Measurements from ENCODE around the gene GAN.

The GAN gene

DNA sequence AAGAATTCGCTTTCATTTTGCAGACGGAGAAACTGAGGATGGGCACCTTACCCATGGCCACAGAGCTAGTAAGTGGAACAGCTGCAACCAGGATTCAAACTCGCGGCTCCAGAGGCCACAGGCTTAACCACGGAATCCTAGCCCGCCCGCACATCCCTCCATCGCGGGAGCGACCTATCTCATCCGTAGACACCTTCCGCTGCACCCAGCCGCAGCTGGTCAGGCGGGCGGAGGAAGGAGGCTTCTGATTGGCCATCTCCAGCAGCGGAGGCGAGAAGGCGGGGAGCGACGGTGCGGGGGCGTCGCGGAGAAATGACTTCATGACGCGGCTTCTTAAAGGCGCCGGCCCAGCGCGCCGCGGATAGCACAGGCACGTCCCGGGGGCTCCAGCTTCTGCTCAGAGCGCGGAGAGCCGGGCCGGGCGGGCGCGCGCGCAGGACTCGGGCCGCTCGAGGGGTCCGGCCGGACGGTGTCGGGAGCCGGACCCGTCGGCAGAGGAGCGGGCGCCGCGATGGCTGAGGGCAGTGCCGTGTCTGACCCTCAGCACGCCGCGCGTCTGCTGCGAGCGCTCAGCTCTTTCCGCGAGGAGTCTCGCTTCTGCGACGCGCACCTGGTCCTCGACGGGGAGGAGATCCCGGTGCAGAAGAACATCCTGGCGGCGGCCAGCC, at the start of gene GAN (continued):
- TF ChIP-seq, protein P1, sequence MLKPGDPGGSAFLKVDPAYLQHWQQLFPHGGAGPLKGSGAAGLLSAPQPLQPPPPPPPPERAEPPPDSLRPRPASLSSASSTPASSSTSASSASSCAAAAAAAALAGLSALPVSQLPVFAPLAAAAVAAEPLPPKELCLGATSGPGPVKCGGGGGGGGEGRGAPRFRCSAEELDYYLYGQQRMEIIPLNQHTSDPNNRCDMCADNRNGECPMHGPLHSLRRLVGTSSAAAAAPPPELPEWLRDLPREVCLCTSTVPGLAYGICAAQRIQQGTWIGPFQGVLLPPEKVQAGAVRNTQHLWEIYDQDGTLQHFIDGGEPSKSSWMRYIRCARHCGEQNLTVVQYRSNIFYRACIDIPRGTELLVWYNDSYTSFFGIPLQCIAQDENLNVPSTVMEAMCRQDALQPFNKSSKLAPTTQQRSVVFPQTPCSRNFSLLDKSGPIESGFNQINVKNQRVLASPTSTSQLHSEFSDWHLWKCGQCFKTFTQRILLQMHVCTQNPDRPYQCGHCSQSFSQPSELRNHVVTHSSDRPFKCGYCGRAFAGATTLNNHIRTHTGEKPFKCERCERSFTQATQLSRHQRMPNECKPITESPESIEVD (tag by site-specific recombination; IDR thresholded peaks at IDR 0.05) = no peak
- TF ChIP-seq ZNF146 (tag by site-specific recombination; IDR thresholded peaks at IDR 0.05) (no peak), GFI1B (tag by site-specific recombination; IDR thresholded peaks at IDR 0.05) (no peak), ZNF48 (tag by site-specific recombination; IDR thresholded peaks at IDR 0.05) (no peak), ZNF585B (tag by site-specific recombination; IDR thresholded peaks at IDR 0.05) (no peak), ZFP69B (tag by site-specific recombination; IDR thresholded peaks at IDR 0.05) (no peak), BCL11A (tag by site-specific recombination; IDR thresholded peaks at IDR 0.05; ENCODE audit: low read depth) (no peak), ZNF16 (tag by site-specific recombination; IDR thresholded peaks at IDR 0.05; ENCODE audit: low read depth) (no peak), ZNF391 (tag by site-specific recombination; IDR thresholded peaks at IDR 0.05; ENCODE audit: borderline replicate concordance, low read depth) (0 out of 2 replicates have a peak, but pooled peaks have one; percentile 16), ZNF473 (tag by site-specific recombination; IDR thresholded peaks at IDR 0.05) (no peak), GLIS2 (tag by site-specific recombination; IDR thresholded peaks at IDR 0.05) (no peak), ZNF521 (tag by site-specific recombination; IDR thresholded peaks at IDR 0.05) (no peak), SETDB1 (IDR thresholded peaks at IDR 0.05; ENCODE audit: insufficient read length, low read length) (no peak), ZNF202 (tag by site-specific recombination; IDR thresholded peaks at IDR 0.05; ENCODE audit: borderline replicate concordance) (no peak), ZNF121 (tag by site-specific recombination; IDR thresholded peaks at IDR 0.05) (no peak), ZNF560 (tag by site-specific recombination; IDR thresholded peaks at IDR 0.05; ENCODE audit: borderline replicate concordance) (no peak), ZNF292 (tag by site-specific recombination; IDR thresholded peaks at IDR 0.05; ENCODE audit: borderline replicate concordance, low read depth) (no peak), ZNF549 (tag by site-specific recombination; IDR thresholded peaks at IDR 0.05) (no peak), ZNF621 (tag by site-specific recombination; IDR thresholded peaks at IDR 0.05) (no peak), OVOL3 (tag by site-specific recombination; IDR thresholded peaks at IDR 0.05) (0 out of 2 replicates have a peak, but pooled peaks have one; percentile 14), ZNF324 (tag by site-specific recombination; IDR thresholded peaks at IDR 0.05) (no peak)
- TF ChIP-seq, protein P2, sequence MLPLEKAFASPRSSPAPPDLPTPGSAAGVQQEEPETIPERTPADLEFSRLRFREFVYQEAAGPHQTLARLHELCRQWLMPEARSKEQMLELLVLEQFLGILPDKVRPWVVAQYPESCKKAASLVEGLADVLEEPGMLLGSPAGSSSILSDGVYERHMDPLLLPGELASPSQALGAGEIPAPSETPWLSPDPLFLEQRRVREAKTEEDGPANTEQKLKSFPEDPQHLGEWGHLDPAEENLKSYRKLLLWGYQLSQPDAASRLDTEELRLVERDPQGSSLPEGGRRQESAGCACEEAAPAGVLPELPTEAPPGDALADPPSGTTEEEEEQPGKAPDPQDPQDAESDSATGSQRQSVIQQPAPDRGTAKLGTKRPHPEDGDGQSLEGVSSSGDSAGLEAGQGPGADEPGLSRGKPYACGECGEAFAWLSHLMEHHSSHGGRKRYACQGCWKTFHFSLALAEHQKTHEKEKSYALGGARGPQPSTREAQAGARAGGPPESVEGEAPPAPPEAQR (tag by site-specific recombination; IDR thresholded peaks at IDR 0.05) = no peak
- TF ChIP-seq, protein P3, sequence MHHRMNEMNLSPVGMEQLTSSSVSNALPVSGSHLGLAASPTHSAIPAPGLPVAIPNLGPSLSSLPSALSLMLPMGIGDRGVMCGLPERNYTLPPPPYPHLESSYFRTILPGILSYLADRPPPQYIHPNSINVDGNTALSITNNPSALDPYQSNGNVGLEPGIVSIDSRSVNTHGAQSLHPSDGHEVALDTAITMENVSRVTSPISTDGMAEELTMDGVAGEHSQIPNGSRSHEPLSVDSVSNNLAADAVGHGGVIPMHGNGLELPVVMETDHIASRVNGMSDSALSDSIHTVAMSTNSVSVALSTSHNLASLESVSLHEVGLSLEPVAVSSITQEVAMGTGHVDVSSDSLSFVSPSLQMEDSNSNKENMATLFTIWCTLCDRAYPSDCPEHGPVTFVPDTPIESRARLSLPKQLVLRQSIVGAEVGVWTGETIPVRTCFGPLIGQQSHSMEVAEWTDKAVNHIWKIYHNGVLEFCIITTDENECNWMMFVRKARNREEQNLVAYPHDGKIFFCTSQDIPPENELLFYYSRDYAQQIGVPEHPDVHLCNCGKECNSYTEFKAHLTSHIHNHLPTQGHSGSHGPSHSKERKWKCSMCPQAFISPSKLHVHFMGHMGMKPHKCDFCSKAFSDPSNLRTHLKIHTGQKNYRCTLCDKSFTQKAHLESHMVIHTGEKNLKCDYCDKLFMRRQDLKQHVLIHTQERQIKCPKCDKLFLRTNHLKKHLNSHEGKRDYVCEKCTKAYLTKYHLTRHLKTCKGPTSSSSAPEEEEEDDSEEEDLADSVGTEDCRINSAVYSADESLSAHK (tag by site-specific recombination; IDR thresholded peaks at IDR 0.05) = no peak
- TF ChIP-seq, protein P4, sequence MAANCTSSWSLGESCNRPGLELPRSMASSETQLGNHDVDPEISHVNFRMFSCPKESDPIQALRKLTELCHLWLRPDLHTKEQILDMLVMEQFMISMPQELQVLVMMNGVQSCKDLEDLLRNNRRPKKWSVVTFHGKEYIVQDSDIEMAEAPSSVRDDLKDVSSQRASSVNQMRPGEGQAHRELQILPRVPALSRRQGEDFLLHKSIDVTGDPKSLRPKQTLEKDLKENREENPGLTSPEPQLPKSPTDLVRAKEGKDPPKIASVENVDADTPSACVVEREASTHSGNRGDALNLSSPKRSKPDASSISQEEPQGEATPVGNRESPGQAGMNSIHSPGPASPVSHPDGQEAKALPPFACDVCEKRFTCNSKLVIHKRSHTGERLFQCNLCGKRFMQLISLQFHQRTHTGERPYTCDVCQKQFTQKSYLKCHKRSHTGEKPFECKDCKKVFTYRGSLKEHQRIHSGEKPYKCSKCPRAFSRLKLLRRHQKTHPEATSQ (tag by site-specific recombination; IDR thresholded peaks at IDR 0.05) = no peak
- TF ChIP-seq, protein P5, sequence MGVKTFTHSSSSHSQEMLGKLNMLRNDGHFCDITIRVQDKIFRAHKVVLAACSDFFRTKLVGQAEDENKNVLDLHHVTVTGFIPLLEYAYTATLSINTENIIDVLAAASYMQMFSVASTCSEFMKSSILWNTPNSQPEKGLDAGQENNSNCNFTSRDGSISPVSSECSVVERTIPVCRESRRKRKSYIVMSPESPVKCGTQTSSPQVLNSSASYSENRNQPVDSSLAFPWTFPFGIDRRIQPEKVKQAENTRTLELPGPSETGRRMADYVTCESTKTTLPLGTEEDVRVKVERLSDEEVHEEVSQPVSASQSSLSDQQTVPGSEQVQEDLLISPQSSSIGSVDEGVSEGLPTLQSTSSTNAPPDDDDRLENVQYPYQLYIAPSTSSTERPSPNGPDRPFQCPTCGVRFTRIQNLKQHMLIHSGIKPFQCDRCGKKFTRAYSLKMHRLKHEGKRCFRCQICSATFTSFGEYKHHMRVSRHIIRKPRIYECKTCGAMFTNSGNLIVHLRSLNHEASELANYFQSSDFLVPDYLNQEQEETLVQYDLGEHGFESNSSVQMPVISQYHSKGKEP (tag by site-specific recombination; IDR thresholded peaks at IDR 0.05) = no peak; the same call in 1 of the 2 replicates
- TF ChIP-seq, protein P6, sequence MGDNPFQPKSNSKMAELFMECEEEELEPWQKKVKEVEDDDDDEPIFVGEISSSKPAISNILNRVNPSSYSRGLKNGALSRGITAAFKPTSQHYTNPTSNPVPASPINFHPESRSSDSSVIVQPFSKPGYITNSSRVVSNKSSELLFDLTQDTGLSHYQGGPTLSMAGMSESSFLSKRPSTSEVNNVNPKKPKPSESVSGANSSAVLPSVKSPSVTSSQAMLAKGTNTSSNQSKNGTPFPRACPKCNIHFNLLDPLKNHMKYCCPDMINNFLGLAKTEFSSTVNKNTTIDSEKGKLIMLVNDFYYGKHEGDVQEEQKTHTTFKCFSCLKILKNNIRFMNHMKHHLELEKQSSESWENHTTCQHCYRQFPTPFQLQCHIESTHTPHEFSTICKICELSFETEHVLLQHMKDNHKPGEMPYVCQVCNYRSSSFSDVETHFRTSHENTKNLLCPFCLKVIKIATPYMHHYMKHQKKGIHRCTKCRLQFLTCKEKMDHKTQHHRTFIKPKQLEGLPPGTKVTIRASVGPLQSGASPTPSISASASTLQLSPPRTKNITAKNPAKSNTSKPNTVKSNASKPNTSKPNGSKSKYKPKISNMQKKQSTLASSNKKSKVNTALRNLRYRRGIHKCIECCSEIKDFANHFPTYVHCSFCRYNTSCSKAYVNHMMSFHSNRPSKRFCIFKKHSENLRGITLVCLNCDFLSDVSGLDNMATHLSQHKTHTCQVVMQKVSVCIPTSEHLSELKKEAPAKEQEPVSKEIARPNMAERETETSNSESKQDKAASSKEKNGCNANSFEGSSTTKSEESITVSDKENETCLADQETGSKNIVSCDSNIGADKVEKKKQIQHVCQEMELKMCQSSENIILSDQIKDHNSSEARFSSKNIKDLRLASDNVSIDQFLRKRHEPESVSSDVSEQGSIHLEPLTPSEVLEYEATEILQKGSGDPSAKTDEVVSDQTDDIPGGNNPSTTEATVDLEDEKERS (tag by site-specific recombination; IDR thresholded peaks at IDR 0.05) = no peak
